MCF 10A (cell line): Measurements from ENCODE around the gene POLR3B. TPM values are rescaled to one million over a fixed set of nuclear protein-coding genes. Genes with fewer than 3 reads are reported as not detected.

ENCODE experiments used
- BruUV-seq: library from RNA; stranded (reverse); fragments of 400-500 nt; replicated peaks from 2 replicates; lab custom pipeline; 2021; lab: Mats Ljungman, UMichigan
- CTCF ChIA-PET: fragments of 300-600 bp; sonication (Branson Sonifier 250); formaldehyde crosslinking; extraction: SDS; loops from one replicate; lab custom pipeline; 2021; ENCODE audit warnings: antibody characterized with exemption, inconsistent platforms; lab: Yijun Ruan, JAX
- POLR2A ChIA-PET: fragments of 300-600, 350-650 bp; sonication (Branson Sonifier 250); formaldehyde crosslinking; extraction: SDS; loops from one replicate; lab custom pipeline; 2020; ENCODE audit warnings: antibody characterized with exemption, inconsistent platforms; lab: Yijun Ruan, JAX
- DNase-seq: peaks from one replicate; pipeline ENCODE4 v3.0.0-alpha.2; 2018; ENCODE audit not compliant: unreplicated experiment
- H3K27ac Mint-ChIP-seq: one replicate; pipeline ENCODE4 v1.8.0; 2022; ENCODE audit warnings: mild to moderate bottlenecking, low read depth, mixed read lengths; ENCODE audit not compliant: unreplicated experiment
- H3K27me3 Mint-ChIP-seq: one replicate; pipeline ENCODE4 v1.8.0; 2022; ENCODE audit warnings: mixed read lengths; ENCODE audit not compliant: insufficient read depth, unreplicated experiment
- H3K36me3 Mint-ChIP-seq: one replicate; pipeline ENCODE4 v1.8.0; 2022; ENCODE audit warnings: mild to moderate bottlenecking, moderate library complexity, mixed read lengths; ENCODE audit not compliant: insufficient read depth, unreplicated experiment
- H3K4me1 Mint-ChIP-seq: one replicate; pipeline ENCODE4 v1.8.0; 2022; ENCODE audit warnings: mixed read lengths; ENCODE audit not compliant: insufficient read depth, unreplicated experiment
- H3K4me3 Mint-ChIP-seq: one replicate; pipeline ENCODE4 v1.8.0; 2022; ENCODE audit warnings: mild to moderate bottlenecking, moderate library complexity, mixed read lengths; ENCODE audit not compliant: unreplicated experiment
- H3K9me3 Mint-ChIP-seq: one replicate; pipeline ENCODE4 v1.8.0; 2022; ENCODE audit warnings: mixed read lengths; ENCODE audit not compliant: unreplicated experiment
- intact Hi-C: fragments of 100-400 bp; cut with micrococcal nuclease; formaldehyde crosslinking; loops from 2 replicates; pipeline ENCODE4 v1.14.1; 2022
- total RNA-seq: library from RNA; stranded (reverse); gene quantifications from 2 replicates; pipeline ENCODE4 v1.2.3, GENCODE V29; 2022
- TF ChIP-seq, protein P1 (sequence below): fragments of 200-600 bp; IDR thresholded peaks from one replicate; pipeline ENCODE4 v1.8.0; 2022; ENCODE audit warnings: antibody characterized with exemption, mild to moderate bottlenecking; ENCODE audit not compliant: unreplicated experiment

The POLR3B gene
- total RNA-seq, 1 experiment from 2014 or later = 15.7 TPM

GRCh38 chr12:106348411-106348810 lies 9.1 kb upstream of the POLR3B start:
- BruUV-seq = no TSS peak
- TF ChIP-seq, protein P1, sequence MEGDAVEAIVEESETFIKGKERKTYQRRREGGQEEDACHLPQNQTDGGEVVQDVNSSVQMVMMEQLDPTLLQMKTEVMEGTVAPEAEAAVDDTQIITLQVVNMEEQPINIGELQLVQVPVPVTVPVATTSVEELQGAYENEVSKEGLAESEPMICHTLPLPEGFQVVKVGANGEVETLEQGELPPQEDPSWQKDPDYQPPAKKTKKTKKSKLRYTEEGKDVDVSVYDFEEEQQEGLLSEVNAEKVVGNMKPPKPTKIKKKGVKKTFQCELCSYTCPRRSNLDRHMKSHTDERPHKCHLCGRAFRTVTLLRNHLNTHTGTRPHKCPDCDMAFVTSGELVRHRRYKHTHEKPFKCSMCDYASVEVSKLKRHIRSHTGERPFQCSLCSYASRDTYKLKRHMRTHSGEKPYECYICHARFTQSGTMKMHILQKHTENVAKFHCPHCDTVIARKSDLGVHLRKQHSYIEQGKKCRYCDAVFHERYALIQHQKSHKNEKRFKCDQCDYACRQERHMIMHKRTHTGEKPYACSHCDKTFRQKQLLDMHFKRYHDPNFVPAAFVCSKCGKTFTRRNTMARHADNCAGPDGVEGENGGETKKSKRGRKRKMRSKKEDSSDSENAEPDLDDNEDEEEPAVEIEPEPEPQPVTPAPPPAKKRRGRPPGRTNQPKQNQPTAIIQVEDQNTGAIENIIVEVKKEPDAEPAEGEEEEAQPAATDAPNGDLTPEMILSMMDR = no peak
- DNase-seq = no peak
- Mint-ChIP-seq H3K27me3 (no peaks in the 10 kb centered on the region), H3K36me3 (peaks cover 7% of the 10 kb centered on the region), H3K27ac (peak overlapping the region; percentile 16), H3K4me1 (peaks cover 6% of the 10 kb centered on the region), H3K9me3 (no peaks in the 10 kb centered on the region), H3K4me3 (no peak overlapping the region)
- ChIA-PET CTCF (interaction anchor here (0.5 to 1.6 kb wide), 5 partner anchors 9 to 125 kb away, joined by 3 to 11 read pairs (median 3); partner anchors contain the start of gene POLR3B), POLR2A (interaction anchor here (1.5 kb wide), 1 partner anchor 9 kb away, joined by 13 read pairs; the partner anchor contains the start of gene POLR3B)
- intact Hi-C loops = loop anchor here (5.0 kb wide), 2 partner anchors 46 to 101 kb away; partner anchors contain the start of genes CKAP4 and TCP11L2

GRCh38 chr12:106353175-106353574 lies 4.4 kb upstream of the POLR3B start:
- no peak for DNase-seq
- Mint-ChIP-seq H3K27me3 (no peaks in the 10 kb centered on the region), H3K4me1 (peaks cover 6% of the 10 kb centered on the region), H3K9me3 (no peaks in the 10 kb centered on the region), H3K36me3 (peaks cover 8% of the 10 kb centered on the region), H3K4me3 (no peak overlapping the region), H3K27ac (no peak overlapping the region)
- ChIA-PET CTCF (interaction anchor here (0.6 to 1.0 kb wide), 4 partner anchors 26 to 1284 kb away, joined by 3 to 5 read pairs (median 4); no protein-coding TSS in a partner anchor), POLR2A (no interaction called here)
- BruUV-seq = no TSS peak
- intact Hi-C loops = no loop called here
- TF ChIP-seq, protein P1 = no peak

DNA sequence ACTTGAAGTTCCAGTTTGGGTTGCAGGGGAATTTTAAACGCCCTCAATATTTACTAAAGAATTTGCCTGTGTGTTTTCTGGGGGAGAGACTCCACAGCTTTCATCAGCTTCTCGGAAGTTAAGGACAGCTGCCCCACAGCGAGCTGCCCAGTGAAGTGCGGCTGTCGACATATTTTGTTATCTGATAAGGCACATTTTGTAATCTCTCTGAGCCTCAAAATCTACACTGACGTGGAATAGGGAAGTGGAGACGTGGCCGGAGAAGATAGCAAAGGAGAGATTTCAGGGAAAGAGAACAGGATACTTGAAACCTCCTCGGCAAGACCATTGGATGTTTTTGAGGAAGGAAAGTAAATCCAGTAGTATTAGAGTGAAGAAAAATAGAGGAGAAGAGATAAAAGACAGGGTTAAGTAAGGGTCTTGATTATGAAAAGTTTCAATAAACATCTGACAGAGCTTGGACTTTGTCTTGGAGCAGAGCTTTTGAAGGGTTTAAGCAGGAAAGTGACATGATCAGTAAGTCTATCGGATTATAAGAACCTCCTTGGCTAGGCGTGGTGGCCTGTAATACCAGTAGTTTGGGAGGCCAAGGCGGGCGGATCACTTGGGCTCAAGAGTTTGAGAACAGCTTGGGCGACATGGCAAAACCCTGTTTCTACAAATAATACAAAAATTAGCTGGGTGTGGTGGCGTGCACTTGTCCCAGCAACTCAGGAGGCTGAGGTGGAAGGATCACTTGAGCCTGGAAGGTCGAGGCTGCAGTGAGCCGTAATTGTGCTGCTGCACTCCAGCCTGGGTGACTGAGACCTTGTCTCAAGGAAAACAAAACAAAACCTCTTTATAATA lies 1.1 kb downstream of the POLR3B start:
- peaks cover 13% of the 10 kb centered on the region for H3K4me1 Mint-ChIP-seq
- no peaks in the 10 kb centered on the region for H3K9me3 Mint-ChIP-seq
- BruUV-seq = TSS peak; percentile 70
- TF ChIP-seq, protein P1 = no peak
- intact Hi-C loops = no loop called here
- peak overlapping the region; percentile 94 for H3K27ac Mint-ChIP-seq
- ChIA-PET CTCF (interaction anchor here (0.6 to 4.8 kb wide), 33 partner anchors 9 to 1166 kb away, joined by 3 to 54 read pairs (median 4); partner anchors contain the start of gene TCP11L2), POLR2A (interaction anchor here (0.6 to 4.1 kb wide), 34 partner anchors 10 to 1326 kb away, joined by 3 to 50 read pairs (median 5); partner anchors contain the start of genes APPL2, CKAP4, MTERF2 and TCP11L2)
- H3K36me3 Mint-ChIP-seq = peaks cover 8% of the 10 kb centered on the region
- no peaks in the 10 kb centered on the region for H3K27me3 Mint-ChIP-seq
- peak; percentile 6 for DNase-seq
- H3K4me3 Mint-ChIP-seq = peak overlapping the region; percentile 86
